Measurements from ENCODE around the gene PTPRK. TPM values are rescaled to one million over a fixed set of nuclear protein-coding genes. Genes with fewer than 3 reads are reported as not detected.
A peak's percentile ranks its signal among the peaks of the same experiment; 100 is the strongest.

PTPRK gene
- polyA plus RNA-seq, 1 donor: 24.1 TPM

DNA sequence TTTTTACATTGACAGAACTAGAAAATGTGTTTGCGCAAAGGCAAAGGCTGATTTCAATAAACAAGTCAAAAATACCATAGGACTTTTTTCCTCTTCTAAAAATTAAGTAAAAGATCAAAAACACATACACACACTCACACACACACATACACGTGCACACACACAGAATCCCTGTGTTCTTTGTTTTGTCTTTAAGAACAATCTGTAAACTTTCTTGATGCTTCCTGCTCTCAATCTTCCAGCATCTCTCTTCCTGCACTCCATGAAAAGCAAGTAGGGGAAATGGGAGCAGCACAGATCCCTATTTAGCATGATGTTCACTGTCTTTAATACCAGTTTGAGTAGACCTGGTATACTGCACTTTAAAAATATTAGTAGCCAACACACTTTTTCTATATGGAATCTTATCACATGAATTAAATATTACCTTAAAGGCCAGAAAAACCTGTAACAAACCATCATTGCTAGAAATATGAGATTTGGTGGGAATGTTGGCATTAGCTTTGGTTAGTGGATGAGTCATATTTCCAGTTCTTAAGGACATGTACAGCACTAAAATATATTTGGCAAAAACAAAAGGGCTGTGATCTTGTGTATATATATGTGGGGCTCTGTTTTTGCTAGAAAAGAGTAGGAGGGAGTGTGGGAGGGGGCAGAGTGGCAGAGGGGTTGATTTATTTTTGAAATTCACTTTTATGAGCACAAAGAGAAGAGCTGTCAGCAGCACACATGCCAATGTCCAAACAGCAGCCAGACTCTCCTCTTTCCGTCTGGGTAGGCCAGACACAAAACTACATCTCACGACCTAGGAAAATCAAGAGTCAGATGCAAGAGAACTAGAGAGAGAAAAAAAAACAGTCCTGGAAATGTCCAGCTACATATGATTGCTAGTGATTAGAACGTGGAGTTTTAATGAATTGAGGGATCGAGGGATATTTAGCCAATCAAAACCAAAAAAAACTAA lies 4.6 kb downstream of the PTPRK start:
- peak; percentile 13 for DNase-seq

DNA sequence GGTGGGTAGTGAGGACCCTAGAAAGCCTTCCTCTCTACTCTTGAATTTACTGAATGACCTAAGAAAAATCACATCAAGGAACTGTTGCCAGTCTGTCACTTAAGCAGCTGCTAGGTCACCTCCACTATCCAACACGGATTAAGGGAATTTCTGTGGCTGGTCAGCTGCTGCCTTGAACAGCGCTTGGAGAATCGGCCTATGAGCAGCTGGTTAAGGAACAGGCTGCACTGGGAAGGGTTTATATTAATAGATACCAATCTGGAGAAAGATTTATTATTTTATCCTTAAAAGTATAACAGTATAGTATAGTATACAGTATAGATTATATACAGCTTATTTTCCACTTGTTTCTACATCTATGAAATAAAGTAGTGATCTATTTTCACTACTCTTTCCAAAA lies 6.5 kb downstream of the PTPRK start:
- DNase-seq: no peak

DNA sequence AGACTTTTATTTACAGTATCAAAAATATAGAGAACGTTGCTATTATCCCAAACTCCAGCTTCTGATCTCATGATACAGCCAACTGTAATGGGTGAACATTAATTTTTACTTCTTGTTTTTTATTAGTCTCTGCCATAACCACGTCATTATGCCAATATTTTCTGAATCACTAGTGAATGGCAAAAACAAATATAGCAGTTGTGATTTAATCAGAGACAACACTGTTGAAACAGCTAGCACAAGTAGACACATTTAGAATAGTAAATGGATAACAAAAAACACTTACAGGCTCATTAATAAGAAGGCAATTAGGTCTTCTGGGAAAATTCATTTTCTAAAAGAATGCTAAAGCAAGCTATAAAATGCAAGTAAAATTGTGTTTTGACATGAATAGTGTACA lies 8.1 kb downstream of the PTPRK start:
- no peak for DNase-seq

DNA sequence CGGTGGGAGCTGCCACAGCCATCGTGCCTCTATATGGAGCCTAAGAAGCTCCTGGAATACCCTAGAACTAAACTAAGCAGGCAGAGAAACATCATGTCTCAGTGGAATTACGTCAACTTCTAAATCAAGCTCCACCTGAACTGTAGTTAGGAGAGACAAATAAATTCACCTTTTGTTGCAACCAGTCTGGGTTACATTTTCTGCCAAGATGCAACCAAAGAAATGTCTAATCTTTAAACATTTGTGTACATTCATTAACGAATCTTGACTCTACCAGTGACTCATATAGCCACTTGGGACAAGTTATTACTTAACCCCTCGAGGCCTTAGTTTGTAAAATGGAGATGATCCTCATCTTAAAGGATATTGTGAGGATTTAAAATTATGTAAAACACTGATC lies 8.9 kb downstream of the PTPRK start:
- no peak for DNase-seq

DNA sequence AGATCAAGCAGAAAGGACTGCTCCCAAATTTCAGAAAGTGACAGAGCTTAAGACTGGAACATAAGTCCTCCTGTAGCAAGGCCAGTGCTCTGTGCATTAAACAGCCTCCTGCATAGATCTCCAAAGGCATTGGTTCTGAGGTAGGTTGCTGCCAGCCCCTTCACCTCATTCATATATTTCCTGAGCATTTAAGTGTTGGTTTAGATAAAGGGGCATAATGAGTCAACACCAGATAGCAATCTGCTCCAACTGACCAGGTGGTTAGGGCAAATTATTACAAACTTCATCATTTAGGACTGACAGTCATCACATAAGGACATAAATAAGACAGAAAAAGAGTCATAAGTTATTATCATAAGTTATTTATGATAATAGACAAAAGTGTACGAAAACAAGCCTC lies 10.7 kb downstream of the PTPRK start:
- DNase-seq: no peak

DNA sequence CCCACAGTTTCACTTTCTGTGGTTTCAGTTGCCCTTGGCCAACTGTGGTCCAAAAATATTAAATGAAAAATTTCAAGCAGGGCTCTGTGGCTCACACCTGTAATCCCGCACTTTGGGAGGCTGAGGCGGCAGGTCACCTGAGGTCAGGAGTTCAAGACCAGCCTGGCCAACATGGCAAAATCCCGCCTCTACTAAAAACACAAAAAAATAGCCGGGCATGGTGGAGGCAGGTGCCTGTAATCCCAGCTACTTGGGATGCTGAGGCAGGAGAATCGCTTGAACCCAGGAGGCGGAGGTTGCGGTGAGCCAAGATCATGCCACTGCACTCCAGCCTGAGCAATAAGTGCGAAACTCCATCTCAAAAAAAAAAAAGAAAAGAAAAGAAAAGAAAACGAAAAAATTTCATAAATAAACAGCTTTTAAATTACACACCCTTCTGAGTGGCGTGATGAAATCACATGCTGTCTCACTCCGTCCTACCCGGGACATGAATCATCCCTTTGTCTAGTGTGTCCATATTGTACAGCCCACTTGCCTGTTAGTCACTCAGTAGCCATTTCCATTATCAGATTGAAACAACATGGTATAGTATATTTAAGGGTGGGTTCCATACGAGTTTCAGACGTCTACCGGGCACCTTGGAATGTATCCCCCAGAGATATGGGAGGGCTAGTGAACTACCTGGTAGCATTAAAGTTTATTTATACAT lies 11.7 kb downstream of the PTPRK start:
- no peak for DNase-seq

DNA sequence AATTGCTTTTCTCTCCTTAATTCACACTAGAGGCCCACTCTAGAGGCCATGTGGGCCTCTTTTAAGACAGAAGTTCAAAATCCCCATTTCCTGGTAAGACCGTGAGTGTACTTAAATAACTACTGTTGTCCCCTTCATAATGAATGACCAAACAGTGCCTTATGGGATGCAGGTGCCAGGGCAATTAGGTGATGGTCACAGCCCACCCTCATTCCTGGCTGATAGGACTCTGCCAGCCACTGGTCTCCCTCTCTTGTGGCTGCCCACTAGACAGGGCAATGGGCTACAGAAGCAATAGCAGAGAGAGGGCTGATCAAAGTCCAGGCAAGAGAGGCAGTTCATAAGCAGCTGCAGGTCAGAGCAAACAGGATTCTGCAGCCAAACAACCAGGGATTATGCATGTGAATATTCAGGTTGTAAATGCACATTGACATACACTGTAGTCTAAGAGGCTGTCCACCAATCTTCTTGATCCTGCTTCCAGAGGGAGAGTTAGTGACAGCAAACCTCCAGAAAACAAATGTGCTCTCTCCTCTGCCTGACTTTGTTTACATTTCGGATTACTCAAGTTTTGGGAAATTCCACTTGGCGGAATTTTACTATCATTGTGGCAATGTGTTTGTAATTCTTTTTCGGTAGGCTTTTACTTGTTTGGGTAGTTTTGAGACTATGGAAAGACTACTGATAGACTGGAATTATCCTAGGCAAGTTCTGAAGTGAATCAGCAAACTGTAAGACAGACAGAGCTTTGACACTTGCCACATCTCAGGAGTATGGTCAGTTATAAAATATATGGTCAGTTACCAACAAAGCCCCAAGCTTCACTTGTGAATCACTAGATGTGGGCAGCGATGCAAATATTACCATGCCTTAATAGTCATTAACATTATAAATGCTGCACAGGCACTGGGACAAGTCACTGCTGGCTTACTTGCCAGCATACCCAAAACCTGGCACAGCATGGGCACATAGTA lies 12.8 kb downstream of the PTPRK start:
- no peak for DNase-seq

DNA sequence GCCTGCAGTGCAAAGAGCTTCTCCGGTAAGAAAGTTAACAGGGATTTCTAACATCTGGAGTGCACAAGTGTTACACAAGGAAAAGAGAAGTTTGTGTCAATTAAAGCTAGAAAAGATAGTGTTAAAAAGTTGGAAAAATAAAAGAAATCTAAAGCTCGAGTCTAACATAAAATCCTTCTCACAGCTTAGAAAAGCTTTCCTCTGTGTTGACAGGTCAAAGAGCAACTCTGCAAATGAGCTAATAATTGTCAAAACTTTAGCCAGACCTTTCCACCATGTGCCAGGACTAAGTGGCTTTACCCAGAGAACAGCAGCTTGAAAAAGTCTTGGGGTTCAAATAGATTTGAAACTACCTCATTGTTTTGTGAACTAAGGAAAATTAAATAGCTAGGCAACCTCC lies 14.8 kb downstream of the PTPRK start:
- DNase-seq: no peak

DNA sequence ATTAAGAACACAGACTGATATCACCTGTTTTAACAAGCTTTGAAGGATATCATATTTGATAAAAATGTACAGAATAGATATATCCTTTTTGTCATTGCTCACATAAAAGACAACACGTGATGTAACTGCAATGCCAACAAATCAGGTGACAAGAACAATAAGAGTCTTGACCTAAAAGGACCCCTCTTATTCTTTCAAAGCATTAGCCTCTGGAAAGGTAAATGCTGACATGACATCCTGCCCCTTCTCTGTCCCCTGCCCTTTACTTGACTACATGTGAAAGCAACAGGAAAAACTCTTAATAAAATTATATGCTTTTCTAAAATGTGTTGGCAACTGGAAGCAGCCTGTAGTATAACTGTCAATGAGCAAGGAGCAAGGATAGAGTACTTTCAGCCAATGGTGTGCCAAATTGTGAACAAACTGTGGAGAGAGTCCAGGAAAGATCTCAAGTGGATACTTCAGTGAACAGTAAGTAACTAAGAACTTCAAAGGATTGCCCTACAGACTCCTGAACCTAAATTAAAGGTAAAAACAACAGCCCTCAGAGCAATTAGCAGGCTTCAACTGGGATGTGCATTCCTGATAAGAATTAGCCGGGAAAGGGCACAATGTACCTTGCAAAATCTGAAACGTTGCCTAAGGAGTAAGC lies 16.3 kb downstream of the PTPRK start:
- DNase-seq: no peak

DNA sequence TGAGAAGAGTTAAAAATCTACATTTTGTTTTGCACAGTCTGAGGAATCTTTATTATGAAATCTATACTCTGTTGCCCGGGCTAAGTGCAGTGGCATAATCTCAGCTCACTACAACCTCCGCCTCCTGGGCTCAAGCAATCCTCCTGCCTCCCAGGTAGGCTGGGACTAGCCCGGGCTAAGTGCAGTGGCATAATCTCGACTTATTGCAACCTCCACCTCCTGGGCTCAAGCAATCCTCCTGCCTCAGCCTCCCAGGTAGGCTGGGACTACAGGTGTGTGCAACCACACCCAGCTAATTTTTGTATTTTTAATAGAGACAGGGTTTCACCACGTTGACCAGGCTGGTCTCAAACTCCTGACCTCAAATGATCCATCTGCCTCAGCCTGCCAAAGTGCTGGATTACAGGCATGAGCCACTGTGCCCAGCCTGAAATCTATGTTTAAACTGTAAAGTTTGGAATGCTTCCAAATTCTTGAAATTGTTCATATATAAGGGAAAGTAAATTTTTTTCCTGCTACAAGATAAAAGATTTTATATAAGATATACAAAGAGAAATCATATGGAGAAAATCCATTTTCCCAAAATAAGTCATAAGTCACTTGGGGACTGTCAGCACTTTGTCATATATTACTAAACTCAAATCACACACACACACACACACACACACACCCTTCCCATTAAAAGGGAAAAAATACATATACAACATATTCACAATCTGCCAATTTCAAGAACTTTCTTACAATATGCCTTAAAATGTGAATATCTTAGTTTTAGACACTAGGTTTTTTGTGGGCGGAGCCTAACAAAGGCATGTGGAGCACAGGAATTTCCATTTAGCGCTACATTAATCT lies 19.4 kb downstream of the PTPRK start:
- no peak for DNase-seq

DNA sequence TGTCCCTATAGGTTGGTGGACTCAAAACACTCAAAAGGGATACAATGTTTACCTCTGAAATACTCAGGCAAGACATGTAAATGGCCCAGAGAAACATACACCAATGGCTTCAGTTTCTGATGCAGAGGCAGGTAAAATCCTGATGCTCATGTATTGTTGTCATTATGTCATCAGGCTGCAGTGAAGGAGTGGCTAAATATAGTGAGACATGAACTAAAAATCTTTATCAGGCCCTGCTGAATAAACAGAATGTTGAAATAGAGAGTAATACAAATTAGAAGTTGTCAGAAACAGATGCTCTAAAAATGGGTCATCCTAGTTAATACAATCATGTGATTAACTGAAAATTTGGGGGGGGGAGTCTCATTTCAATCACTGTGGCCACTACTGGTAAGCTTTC lies 20.4 kb downstream of the PTPRK start:
- no peak for DNase-seq

DNA sequence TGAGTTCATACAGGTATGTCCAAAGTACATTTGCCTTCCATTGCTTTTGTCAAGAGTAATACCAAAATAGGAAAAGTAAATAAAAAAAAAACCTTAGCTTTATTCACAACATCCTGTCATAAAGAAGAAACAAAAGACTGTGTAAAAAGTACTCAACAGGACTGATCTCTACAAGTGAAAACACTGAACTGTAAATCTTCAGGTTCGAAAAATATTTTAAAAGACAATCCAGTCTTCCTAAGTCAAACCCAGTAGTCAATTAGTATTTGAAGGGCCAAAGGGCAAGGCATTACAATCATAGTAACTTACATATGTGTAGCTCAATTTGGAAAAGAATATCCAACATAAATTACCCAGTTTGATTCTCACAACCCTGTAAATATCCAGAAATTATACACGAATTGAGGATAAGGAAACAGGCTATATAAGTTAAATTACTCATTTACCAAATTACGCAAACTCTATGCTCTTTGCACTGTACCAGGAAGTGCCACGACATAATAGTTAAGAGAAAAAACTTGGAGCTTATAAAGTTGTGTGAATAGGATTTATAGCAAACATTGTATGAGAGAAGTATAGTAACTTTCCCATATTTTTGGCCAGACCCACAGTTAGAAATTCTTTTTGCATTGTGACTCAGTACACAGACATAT lies 21.2 kb downstream of the PTPRK start:
- DNase-seq: no peak

DNA sequence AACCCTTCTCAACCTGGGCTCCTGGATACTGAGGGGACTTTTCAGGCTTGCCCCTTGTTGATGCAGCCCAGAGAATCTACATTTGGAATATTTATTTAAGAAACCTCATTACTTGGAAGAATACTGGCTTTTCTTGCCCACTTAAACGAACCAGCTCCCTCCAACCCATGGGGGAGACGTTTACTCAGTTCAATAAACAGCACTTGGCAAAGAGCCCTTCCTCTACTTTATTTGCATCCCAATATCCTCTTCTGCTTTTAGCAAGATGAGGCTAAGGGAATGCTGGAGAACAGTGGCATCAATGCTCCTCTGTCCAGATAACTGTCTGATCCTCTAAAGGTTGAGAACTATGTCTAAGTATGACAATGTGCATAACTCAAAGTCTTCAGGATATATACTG lies 22.2 kb downstream of the PTPRK start:
- no peak for DNase-seq

DNA sequence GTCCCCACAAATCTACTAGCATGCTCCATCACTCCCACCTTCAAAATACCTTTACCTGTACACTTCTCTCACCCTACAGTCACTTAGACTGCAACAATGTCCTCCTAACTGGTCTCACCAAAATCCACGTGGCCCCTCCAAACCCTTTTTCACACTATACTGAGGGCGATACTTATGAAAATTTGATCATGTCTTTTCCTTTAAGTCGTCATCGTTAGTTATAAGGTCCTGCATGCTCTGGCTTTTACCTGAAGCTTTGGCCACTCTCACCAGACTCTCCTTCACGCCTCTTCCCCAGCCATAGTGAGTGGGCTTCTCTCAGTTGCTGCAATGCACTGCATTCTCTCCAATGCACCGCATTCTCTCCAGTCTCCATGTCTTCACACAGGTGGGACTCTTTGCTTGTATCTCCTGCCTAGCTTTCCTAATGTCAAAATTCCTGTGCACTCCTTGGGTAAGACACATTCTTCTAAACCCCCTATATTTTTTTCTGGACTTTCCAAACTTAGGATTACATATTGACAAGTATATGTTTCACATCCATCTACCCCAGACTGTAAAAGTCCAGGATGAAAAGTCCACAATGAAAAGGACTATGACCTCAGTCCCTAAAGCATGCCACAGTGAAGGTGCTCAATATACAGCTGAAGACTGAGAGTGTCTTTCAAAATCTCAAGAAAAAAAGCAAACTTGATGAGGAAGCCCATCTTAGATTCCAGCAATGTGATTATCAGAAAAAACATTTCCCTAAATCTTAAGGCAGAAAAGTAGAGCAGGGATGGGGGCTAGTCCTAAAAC lies 24.7 kb downstream of the PTPRK start:
- no peak for DNase-seq

DNA sequence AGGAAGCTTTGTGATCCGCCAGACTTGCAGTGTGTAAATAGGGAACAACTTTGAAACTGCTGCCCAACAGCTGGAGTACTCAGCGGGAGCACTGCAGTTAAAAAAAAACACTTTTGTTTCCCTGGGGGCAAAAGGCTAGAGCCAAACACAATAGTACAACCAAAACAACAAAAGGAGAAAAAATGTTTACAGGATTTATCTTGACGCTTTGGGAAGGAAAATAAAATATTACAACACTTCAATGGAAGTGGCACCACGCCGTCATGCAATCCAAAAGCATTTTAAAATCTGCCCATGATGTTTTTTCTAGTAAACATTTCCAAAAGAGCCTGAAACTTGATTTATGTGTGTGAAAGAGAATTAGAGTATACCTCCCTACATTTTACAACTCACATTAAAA lies 26.0 kb downstream of the PTPRK start:
- no peak for DNase-seq

DNA sequence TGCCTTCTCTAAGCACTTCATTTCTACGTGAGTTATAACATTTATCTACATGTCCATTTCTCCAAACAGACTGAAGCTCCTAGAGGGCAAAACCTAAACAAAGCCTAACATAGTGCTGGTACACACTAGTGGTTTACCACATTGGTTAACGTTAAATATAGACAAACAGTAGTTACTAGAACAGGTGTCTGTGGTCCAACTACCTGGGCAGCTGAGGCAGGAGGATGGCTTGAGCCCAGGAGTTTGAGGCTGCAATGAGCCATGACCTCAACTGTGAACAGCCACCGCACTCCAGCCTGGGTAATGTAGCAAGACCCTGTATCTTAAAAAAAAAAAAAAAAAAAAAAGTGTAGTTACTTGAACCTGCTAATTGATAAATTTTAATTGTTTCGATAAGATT lies 26.5 kb downstream of the PTPRK start:
- DNase-seq: no peak

DNA sequence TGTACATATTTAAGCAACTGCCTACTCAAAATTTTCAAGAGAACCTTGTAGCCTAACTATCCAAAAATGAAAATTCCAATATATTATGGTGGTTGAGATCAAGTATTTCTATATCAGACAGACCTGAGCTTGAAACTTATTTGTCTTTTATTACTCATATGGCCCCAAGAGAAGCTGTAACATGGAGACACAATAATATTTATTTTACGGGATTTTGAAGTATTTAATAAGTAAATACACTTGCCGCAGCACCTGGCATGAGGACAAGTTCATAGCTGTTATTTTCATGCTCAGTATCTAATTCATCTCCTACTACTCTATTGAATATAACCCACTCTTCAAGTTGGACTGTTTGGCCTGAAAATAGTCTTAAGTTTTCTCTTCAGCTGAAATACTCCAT lies 28.0 kb downstream of the PTPRK start:
- DNase-seq: no peak

DNA sequence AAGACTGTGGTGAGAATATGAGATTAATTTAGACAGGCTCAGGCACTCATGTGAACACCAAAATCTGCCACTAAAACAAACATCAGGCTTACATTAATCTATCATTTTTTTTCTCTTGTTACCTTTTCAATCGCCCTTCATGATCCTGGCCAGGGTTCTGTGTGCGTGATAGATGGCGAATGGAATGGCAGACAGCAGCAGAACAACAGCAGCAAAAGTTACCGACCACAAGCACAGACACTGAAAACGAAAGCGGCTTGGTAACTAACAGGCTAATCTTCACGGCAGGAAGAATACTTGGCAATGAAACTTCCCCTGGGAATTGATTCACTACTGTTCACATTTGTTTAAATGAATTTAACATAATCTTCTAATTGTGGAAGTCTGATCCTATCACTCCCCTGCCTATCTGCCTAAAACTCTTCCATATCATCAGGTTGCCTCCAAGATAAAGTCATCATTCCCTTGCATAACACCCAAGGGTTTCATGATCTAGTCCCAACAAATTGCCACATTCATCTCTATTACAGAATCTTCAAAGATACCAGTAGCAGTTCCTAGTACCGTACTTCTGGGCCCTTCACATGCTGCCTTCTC lies 28.7 kb downstream of the PTPRK start:
- peak; percentile 29 for DNase-seq

DNA sequence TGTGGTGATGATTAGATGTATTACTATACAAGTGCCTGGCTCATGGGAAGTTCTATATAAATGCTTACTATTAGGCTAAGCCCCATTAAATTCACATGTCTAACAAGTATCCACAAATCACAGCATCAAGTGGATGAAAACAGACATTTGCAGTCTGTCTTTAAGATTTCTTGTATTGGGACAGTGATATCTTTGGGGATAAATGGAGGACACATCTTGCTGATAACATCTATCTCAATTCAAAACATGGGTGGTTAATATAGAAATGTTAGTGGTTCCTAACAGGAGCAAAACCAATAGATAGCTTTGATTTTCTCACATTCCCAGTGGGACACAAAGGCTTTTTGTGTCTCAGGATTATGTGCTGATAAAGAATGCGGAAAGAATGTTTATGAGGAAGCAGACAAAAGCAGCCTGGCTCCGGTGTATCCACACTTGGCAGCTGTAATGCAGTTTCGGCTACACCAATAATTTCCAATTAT lies 29.3 kb downstream of the PTPRK start:
- no peak for DNase-seq
